D721Med (cell line): ENCODE measurements around the gene ODF2L.
A peak's percentile ranks its signal among the peaks of the same experiment; 100 is the strongest.

Experiments used
- DNase-seq: peaks from one replicate; pipeline ENCODE4 v3.0.0; 2011; ENCODE audit warnings: low spot score; ENCODE audit not compliant: insufficient read length
- FAIRE-seq: peaks from 2 replicates; lab custom pipeline; 2011; peaks lifted over from hg19 to GRCh38; lab: Jason Lieb, UNC
- CTCF ChIP-seq: IDR thresholded peaks from 2 replicates; pipeline ENCODE4 v1.5.1; 2012; ENCODE audit warnings: mild to moderate bottlenecking, control low read depth; ENCODE audit not compliant: insufficient read depth; ENCODE audit errors: missing control alignments

The ODF2L gene

DNA sequence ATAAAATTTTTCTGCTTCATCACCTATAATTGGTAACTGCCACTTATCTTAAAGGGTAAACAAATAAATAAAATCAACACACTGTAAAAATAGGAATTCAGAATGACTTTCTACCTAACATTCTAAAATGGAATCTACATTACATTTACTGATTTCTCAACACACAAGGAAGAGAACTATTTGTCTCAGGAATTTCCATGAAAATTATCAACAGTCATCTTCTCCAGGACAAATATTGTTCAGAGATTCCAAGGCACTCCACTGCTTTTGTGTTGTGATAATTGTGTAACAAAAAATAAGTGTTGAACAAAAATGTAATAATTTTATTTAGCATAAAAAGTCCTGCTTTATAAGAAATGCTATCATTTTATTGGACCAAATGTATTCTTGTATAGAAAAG is 7.3 kb downstream of the ODF2L start:
- FAIRE-seq (no peak), DNase-seq (no peak)
- no peak for TF ChIP-seq CTCF

DNA sequence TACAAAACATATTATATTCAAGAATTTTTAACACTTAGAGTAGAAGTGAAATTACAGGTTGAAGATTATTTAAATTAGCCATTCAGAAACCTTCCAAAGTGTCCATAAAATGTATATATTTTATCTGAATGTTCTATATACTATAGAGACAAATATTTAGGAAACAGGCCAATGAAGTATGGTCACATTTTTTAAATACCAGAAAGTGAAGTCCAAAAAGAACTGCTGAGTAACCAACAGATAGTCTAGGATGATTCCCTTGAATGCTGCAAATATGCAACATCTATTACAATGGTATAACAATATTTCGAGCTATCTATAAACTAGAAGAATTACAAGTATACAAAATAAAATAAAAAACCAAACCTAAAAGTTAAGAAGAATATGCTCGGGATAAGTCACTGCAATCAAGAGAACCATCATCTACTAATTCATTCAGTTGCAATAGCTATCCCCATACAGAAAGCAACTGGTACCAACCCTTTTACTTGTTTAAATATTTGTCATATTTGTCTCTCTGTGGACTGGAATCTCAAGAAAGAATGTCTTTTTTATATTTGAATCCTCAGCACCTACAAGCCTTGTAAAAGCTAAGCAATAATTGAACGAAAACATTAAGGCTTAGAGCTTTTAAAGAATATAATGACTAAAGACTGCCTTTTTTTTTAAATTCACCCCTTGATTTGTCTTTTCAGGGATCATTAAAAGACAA is 8.1 kb downstream of the ODF2L start:
- DNase-seq (no peak), FAIRE-seq (no peak)
- no peak for TF ChIP-seq CTCF

GRCh38 chr1:86382878-86383277 is 13.2 kb downstream of the ODF2L start:
- DNase-seq (no peak), FAIRE-seq (no peak)
- no peak for TF ChIP-seq CTCF

GRCh38 chr1:86381223-86381622 is 14.9 kb downstream of the ODF2L start:
- FAIRE-seq = no peak
- TF ChIP-seq CTCF = no peak
- no peak for DNase-seq

DNA sequence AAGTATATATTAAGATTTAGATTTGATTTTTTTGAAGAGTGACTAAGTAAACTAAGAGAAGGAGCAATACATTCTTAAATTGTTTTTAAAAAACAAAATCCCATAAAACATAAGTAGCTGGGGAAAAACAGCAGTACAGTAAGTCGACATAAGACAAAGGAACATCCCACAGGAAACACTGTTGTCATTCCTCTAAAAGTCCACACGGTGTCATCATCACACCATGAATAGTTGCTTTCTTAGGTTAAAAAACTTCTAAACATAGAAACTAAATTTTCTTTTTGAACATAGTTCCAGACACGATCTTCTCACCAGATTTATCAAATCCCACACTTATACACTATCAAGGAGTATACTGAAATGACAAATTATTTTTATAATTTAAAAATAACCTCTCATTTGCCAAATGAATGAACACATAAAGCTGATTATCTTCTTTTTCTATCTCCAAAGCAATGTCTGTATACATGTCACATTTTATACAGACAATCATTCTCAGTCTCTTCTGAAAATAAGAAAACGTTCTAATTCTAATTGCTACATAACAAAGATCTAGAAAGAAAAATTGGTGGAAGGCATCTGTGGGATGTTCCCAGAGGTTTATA is 15.8 kb downstream of the ODF2L start:
- TF ChIP-seq CTCF = peak; percentile 69
- peak; percentile 86 for FAIRE-seq
- no peak for DNase-seq

- FAIRE-seq = no peak
- no peak for DNase-seq
- no peak for TF ChIP-seq CTCF
These were observed 17.3 kb downstream of the ODF2L start for GRCh38 chr1:86378813-86379212.

GRCh38 chr1:86377341-86377740 is 18.8 kb downstream of the ODF2L start:
- FAIRE-seq = no peak
- TF ChIP-seq CTCF = no peak
- no peak for DNase-seq
